ENCODE data around the gene MYB.

MYB gene

GRCh38 chr6:135189344-135189743 is 8.2 kb downstream of the MYB start:
- no peak for DNase-seq (ENCODE audit: low spot score)

- DNase-seq (ENCODE audit: low spot score), result no peak
These were observed 10.6 kb downstream of the MYB start for GRCh38 chr6:135191508-135192255.

- DNase-seq (ENCODE audit: low spot score), result no peak
These were observed 11.4 kb downstream of the MYB start for GRCh38 chr6:135192256-135193174.

GRCh38 chr6:135193221-135193620 is 12.1 kb downstream of the MYB start:
- no peak for DNase-seq (ENCODE audit: low spot score)

- no peak for DNase-seq (ENCODE audit: low spot score)
These were observed 13.9 kb downstream of the MYB start for GRCh38 chr6:135195041-135195440.

GRCh38 chr6:135195522-135195921 is 14.4 kb downstream of the MYB start:
- DNase-seq (ENCODE audit: low spot score), result no peak

GRCh38 chr6:135196739-135197510 is 15.8 kb downstream of the MYB start:
- DNase-seq (ENCODE audit: low spot score), result no peak

- DNase-seq (ENCODE audit: low spot score), result no peak
These were observed 21.7 kb downstream of the MYB start for GRCh38 chr6:135202836-135203235.

GRCh38 chr6:135204951-135205350 is 23.8 kb downstream of the MYB start:
- DNase-seq (ENCODE audit: low spot score), result no peak

- no peak for DNase-seq (ENCODE audit: low spot score)
These were observed 28.7 kb downstream of the MYB start for GRCh38 chr6:135209803-135210202.

- DNase-seq (ENCODE audit: low spot score), result no peak
These were observed 29.7 kb downstream of the MYB start for GRCh38 chr6:135210632-135211305.

GRCh38 chr6:135211306-135211702 is 30.2 kb downstream of the MYB start:
- DNase-seq (ENCODE audit: low spot score), result no peak

- peak; percentile 2 for DNase-seq (ENCODE audit: low spot score)
These were observed 31.1 kb downstream of the MYB start for GRCh38 chr6:135212020-135212806.

- DNase-seq (ENCODE audit: low spot score), result no peak
These were observed 31.8 kb downstream of the MYB start for GRCh38 chr6:135212935-135213334.

GRCh38 chr6:135213616-135214015 is 32.5 kb downstream of the MYB start:
- DNase-seq (ENCODE audit: low spot score), result no peak

GRCh38 chr6:135215160-135215559 is 34.1 kb downstream of the MYB start:
- no peak for DNase-seq (ENCODE audit: low spot score)

- no peak for DNase-seq (ENCODE audit: low spot score)
These were observed 34.5 kb downstream of the MYB start for GRCh38 chr6:135215563-135215962.

GRCh38 chr6:135217663-135218062 is 36.6 kb downstream of the MYB start:
- DNase-seq (ENCODE audit: low spot score), result no peak

- no peak for DNase-seq (ENCODE audit: low spot score)
These were observed 38.2 kb downstream of the MYB start for GRCh38 chr6:135219346-135219745.

GRCh38 chr6:135221042-135221441 is 39.9 kb downstream of the MYB start:
- DNase-seq (ENCODE audit: low spot score), result no peak

GRCh38 chr6:135221505-135221904 is 40.4 kb downstream of the MYB start:
- DNase-seq (ENCODE audit: low spot score), result no peak

Measured in RKO (cell line).